GM18909 (cell line): ENCODE results near the gene GOLGA3.
"Not testable (repeated sequence)": the region's sequence is repeated elsewhere in the genome, so short reads cannot be mapped to it uniquely, and the experiment has no call there.

Experiments
- ATAC-seq: cut with Tn5 transposase; IDR thresholded peaks from one replicate; pipeline ENCODE4 v1.9.1; 2021; ENCODE audit warnings: mild to moderate bottlenecking; ENCODE audit not compliant: unreplicated experiment, poor library complexity

The GOLGA3 gene

DNA sequence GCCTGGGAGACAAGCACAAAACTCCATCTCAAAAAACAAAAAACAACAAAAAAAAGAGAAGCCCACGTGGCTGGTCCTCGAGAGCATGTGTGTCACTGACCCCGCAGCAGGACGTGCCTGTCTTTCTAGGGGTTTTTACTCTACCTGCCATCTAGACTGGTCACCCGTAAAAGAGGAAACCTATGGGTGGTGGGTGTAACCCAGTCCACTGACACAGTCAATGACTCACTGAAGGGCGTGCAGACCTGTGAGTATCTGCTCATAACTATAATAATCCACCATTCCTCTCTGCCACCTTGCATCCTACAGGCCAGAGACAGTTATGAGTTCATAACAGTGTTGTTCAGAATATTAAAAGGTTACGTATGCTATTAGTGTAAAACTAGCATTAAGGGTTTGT, 4.6 kb downstream of the GOLGA3 start:
- ATAC-seq, result no peak

DNA sequence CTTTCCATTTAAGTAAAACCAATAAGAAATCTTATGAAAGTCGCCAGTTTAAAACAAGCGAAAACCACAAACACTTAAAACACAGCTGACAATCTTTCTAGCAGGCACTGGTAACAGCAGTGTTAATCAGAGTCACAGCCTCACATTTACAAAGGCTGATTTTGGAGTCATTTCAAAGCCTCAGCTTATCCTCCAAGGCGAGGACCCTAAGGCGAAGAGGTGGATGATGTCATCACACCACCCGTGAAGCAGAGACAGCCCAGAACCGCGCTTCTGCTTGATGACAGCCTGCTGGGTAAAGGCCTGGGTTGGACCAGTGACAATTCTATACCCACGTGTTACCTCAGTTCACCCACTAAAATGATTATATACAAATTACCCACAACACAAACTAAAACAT, 10.1 kb downstream of the GOLGA3 start:
- ATAC-seq, result no peak

- no peak for ATAC-seq
These were observed 14.4 kb downstream of the GOLGA3 start for GRCh38 chr12:132814232-132814631.

GRCh38 chr12:132813443-132813842, 15.2 kb downstream of the GOLGA3 start:
- ATAC-seq, result no peak

DNA sequence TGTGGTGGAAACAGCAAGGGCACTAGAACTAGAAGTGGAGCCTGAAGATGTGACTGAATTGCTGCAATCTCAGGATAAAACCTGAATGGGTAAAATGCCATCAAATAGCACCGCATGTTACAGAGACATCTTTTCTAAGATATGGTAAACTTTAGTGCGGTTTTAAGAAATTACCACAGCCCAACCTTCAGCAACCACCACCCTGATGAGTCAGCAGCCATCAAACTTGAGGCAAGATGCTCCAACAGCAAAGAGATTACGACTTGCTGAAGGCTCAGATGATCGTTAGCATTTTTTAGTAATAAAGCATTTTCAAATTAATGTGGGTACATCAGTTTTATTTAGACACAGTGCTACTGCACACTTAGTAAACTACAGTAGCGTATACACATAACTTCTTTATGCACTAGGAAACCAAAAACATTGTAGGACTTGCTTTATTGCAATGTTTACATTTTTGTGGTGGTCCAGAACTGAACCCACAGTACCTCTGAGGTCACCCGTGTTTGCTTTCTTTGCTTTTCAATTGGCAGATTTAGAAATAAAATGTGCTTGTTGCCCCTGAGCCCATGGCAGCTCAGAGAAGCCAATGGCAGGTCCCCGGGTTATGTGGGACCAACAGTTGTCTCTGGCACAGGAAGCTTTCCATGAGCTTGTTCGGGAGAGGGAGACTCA, 15.9 kb downstream of the GOLGA3 start:
- no peak for ATAC-seq

GRCh38 chr12:132809391-132809790, 19.3 kb downstream of the GOLGA3 start:
- not testable (repeated sequence) for ATAC-seq

DNA sequence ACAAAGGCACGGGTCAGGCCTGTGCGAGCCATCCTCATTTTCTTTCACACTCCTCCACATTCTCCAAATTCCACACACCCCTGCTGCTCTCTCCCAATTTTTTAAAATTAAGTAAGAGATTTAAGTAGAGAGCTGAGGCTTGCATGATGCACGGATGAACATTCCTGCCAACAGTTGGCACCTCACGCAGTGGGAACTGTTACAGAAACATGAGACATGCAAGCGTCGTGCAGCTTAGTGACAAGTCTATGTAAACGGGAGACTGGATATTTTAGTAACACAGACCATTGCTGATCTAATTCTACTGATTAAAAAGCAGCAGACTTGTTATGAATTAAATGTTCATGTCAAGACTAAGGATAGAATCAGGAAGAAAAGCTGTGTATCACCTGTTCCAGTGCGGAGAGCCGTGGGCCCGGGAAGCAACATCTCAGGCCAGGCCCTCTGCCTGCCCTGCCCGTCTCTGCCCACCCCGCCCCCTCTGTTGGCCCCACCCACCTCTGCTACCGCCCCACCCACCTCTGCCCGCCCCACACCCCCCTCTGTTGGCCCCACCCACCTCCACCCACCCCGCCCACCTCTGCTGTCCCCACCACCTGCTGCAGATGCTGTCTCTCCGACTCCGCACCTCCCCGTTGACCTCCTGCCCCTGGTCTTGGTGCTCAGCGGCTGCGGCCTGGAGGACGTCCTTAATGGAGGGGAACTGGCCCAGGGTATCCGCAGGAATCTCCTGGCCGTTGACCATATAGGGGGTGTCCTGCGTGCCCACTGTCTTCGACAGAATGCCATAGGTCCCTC, 21.2 kb downstream of the GOLGA3 start:
- no peak for ATAC-seq

DNA sequence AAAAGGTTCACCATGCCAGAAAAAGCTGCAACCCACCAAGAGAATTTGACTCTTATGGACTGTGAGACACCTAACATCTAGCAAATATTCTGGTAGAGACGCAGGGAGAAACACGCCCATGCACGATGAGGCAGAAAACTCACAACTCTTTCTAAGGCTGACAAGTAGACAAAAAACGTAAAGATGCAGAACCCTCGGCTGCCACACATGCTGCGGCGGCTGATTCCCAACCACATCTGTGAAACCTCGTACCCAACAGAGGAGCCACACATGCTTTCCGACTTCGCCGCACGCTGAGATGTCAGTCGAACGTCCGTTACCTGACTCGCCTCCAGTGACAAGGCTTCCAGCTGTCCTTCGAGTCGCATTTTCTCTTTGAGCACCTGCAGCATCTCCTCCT, 21.8 kb downstream of the GOLGA3 start:
- no peak for ATAC-seq

GRCh38 chr12:132804426-132804861, 24.2 kb downstream of the GOLGA3 start:
- no peak for ATAC-seq

DNA sequence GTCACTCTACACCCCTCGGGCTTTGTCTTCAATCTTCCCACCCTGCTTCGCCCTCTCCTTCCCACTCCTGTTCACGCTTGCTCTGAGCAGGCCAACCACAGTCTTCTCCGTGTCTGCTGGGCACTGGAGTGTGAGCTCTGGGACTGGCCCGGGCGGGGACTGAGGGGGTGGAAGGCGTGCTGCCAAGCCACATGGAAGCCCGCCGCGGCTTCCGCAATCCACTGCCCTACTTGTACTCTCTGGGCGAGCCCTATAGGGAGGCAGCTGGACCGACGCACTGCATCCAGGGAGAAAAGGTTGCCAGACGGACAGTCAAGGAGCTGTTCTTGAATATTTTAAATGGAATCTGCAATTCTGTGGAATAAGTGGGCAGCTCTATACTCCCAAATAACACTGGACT, 24.8 kb downstream of the GOLGA3 start:
- no peak for ATAC-seq

- ATAC-seq, result no peak
These were observed 25.5 kb downstream of the GOLGA3 start for GRCh38 chr12:132803125-132803524.

- ATAC-seq, result no peak
These were observed 26.9 kb downstream of the GOLGA3 start for GRCh38 chr12:132801741-132802140.

- ATAC-seq, result no peak
These were observed 29.8 kb downstream of the GOLGA3 start for GRCh38 chr12:132798836-132799235.

- ATAC-seq, result no peak
These were observed 30.7 kb downstream of the GOLGA3 start for GRCh38 chr12:132797820-132798570.

GRCh38 chr12:132795847-132796246, 32.8 kb downstream of the GOLGA3 start:
- ATAC-seq, result no peak

- not testable (repeated sequence) for ATAC-seq
These were observed 36.7 kb downstream of the GOLGA3 start for GRCh38 chr12:132791940-132792339.

GRCh38 chr12:132789099-132789471, 39.6 kb downstream of the GOLGA3 start:
- ATAC-seq, result no peak

DNA sequence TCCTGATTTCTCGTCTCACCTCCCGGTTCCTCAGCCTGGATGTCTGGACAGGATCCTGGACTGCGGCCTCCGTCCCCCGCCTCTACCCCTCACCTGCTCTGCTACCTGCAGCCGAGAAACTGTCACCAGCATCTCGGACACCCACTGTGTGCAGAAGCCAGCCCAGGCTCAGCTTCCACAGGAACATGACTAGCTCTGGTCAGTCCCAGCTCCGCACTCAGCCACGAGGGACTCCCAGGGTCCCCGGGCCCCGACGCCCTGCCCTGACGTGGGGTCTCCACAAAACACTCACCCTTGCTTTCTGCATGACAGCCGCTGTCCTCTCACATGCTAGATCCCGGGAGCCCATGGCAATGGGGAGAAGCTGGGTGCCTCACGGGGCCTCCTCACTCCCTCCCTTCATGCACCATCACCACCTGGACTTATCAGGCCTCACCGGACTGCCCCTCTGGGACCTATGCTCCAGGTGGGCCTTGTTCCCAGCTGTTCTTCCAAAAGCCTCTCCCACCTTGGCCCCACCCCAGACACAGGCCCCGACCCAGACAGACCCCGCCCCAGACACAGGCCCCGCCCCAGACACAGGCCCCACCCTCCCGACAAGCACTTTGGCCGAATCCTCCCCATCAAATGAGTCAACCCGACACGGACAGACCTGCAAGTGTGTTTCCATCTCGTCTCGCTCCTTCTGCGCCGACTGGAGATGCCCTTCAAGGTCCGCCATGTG, 40.1 kb downstream of the GOLGA3 start:
- no peak for ATAC-seq

- no peak for ATAC-seq
These were observed 40.8 kb downstream of the GOLGA3 start for GRCh38 chr12:132787877-132788276.

GRCh38 chr12:132786192-132786591, 42.5 kb downstream of the GOLGA3 start:
- no peak for ATAC-seq
